Measurements from ENCODE around the gene RHBDF1.

RHBDF1 gene

DNA sequence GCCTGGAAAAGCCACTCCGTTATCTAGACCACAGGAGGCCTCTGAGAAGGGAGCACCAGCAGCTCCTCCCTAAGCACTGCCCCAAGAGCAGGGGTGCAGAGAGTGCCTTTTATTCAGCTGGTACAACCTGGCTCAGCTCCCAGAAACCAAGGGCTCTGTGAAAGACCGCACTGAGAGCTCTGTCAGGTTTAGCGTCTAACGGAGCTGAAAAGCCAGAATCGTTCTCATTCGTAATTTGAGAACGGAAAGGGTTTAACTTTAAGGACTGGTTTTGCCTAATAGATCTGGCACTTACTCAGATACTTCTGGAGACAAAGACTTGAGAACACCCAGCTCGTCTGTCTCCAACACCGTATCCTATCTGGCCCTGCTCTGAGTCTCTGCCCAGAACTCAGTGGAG, 19.1 kb upstream of the RHBDF1 start:
- DNase-seq = peak; percentile 91

DNA sequence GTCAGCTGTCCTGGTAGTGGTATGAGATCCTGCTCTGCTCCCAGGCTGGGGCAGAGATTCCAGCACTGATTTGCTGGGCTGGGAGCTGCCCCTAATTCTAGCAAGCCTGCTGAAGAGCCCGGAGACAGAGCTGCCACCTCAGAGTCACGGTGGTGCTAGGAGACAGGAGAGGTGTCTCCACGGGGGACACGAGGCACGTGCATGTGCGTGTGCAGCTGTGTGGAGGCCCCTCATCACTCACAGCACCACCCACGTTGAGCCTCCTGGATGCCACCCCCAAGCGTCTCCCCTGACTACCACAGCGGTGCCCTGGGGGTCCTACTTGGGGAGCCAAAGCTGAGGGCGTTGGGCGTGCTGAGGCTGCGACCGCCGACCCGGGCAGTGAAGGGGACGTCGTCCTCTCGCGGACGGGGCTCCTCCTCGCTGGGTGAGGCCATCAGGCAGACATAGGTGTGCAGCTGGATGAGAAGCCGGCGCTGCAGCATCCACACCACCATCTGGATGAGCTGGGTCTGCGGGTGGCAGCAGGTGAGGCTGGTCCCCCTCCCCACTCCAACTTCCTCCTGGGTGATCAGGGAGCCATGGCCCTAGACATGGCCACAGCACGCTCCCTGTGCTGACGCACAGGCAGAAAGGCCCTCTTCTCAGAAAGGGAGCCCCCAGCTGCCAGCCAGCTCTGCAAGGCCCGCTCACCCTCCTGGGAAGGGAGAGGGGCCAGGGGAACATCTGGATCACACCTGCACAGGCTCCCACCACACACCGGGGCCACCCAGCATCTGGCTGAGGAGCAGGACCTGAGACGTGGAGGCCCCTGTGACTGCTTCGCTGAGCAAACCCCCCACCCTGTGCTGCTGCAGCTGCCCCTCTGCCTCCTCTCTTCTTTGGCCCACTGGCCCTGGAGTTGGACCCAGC, 17.2 kb upstream of the RHBDF1 start:
- DNase-seq = no peak

DNA sequence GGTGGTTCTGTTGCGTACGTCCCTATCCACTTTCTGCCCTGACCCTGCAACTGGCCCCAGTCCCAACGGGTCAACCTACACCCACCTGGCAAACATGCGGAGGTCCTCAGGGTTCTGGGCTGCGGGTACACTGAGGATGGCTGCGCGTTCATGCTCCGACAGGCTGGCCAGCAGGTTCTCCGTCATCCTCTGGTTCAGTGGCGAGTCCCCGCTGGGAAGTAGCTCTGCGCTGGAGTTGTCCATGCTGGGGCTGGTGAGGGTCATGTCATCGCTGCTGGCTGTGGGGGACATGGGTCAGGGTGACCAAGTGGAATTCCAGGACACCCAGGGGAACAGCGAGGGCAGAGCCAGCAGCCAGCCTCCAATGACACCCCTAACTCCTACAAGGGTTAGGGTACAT, 16.2 kb upstream of the RHBDF1 start:
- DNase-seq = no peak

DNA sequence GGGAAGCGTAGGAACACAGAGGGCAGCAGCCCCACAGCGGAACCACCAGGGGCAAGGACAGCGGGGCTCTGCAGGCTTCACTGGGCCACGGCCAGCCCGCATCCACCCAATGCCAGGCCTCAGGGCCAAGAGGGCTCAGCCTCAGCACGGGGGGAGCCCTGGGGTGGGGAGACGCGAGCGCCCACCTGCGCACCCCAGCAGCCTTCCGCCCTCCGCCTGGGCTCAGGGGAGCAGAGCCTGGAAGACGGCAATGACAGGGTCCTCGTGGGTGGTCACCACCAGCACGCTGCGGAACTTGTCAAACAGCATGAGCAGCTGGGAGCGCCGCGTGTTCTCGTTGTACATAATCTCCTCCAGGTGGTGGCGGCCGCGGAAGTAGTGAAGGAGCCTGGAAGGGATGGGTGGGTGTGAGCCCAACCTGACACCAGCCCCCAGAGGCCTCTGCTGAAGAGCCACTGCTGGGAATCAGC, 14.1 kb upstream of the RHBDF1 start:
- no peak for DNase-seq

DNA sequence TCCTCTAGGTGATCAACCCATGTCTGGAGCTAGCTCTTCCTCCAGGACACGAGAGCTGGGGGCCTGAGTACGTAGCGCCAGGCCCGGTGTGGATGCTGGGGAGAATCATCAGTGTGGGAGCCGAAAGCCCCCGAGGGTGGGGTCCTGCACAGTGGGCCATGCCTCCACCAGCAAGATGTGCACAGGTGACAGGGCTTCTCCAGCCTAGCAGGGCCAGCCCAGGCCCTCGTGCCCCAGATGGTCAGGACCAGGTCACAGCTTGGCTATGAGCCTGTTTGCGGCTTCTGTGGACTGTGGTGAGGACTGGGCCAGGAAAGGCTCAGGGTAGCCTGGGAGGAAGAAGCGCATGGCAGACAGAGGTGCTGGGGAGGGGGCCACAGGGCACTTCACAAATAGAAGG, 13.4 kb upstream of the RHBDF1 start:
- no peak for DNase-seq

DNA sequence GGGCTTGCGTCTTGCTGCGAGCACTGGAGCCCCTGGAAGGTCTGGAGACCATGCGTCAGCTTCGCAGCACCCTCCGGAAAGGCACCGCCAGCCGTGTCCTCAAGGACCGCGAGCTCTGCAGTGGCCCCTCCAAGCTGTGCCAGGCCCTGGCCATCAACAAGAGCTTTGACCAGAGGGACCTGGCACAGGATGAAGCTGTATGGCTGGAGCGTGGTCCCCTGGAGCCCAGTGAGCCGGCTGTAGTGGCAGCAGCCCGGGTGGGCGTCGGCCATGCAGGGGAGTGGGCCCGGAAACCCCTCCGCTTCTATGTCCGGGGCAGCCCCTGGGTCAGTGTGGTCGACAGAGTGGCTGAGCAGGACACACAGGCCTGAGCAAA, 13.0 kb upstream of the RHBDF1 start:
- DNase-seq = no peak

DNA sequence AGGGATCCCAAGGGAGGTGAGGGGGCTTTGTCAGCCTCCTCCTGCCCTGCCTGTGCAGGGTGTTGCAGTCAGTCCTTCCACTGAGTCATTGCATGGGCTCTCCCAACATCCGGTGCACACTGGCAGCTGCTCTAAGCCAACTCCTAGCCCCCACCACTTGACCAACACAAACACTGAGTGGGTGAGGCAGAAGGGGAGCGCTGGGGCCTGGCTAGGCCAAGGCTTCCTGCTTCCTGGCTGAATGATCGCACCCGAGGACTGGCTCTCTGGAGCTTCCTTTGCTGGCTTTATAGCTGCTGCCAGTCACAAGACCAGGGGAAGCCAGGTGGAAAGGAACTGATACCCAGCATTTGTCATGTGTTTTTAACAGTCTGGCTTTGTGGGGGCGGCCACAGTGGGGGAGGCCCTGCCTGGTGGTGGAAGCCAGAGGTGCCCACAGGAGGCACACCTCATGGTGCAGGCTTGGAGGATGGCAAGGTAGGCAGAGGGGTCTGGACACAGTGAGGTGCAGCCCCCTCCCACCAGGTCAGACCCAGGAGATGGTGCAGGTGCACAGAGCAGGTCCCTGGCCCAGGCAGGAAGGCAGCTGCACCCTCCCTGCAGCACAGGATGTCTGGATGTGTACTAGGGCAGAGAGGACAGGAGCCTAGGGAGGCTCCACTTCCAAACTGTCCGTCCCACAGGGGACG, 12.4 kb upstream of the RHBDF1 start:
- DNase-seq = peak; percentile 70

DNA sequence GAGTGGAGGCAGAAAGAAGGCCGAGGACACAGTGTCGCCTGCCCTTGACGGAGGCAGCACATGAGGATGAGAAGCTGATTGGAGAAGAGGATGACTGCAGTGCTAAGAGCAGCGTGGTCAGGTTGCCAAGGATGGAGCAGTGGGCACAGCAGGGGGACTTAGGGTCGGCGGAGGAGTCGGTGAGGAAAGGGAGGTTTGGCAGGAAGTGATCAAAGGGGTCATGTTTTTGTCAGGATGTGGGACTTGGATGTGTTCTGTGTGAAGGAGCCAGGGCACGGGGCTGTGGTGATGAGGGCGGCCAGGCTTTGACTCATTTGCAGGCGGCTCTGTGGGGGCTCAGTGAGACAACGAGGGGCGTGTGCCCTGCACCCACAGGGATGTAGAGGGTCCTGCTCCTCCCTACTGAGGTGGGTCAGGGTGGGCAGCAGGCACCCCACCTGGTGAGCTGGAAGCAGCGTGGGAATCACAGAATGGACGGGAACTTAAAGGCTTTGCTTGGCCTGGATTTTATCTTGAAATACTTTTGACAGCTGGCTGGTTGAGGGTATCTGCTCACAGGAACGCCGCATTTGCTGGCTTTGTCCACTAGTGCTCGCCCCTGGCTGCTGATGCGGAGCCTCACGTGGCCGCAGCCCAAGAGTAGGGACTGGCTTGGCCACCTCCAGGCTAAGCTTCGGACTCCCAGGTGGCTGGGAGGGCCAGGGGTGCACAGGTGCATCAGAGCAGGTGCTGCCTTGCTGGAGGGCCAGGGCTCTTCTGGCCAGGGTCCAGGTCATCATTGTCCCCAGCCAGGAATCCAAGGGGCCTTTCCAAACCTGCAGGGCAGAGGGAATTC, 11.6 kb upstream of the RHBDF1 start:
- peak; percentile 47 for DNase-seq

DNA sequence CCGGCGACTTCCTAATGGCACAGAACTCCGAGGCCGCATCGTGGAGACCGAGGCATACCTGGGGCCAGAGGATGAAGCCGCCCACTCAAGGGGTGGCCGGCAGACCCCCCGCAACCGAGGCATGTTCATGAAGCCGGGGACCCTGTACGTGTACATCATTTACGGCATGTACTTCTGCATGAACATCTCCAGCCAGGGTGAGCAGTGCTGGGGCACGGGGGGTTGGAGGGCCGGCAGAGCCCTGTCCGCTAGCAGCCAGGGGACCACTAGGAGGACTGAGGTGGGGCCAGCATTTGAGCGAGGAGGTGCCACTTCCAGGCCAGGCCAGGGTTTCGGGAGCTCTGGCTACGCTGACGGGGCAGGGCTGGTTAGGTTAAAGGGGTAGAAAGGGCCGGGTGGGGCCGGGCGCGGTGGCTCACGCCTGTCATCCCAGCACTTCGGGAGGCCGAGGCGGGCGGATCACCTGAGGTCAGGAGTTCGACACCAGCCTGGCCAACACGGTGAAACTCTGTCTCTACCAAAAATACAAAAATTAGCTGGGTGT, 10.7 kb upstream of the RHBDF1 start:
- no peak for DNase-seq

DNA sequence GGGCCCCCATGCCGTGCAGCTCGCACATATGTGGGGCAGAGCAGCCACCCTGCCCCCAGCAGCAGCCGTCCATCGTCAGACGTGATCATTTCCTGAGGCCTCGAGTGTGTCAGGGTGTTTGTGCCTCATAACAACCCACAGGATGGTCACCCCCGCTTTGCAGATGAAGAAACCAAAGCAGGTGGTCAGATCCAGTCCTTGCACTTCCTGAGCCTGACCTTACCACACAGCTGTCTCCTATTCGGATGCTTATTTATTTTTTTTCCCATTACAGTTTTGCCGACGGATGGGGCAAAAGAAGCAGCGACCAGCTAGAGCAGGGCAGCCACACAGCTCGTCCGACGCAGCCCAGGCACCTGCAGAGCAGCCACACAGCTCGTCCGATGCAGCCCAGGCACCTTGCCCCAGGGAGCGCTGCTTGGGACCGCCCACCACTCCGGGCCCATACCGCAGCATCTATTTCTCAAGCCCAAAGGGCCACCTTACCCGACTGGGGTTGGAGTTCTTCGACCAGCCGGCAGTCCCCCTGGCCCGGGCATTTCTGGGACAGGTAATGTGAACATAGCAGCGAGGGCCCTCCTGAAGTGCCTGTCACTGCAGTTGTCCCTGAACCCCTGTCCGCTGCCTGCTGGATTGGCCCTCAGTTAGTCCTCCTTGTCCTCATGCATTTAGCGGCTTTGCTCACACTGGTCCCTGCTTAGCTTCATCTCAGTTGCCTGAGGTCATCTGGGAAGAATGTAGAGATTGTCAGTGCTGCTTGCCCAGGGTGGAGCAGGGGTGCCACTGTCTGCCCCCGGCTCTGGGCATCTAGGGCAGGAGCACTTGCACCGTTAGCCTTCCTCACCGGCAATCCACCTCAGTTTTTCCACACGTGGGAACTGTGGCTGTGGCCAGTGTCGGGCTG, 7.0 kb upstream of the RHBDF1 start:
- no peak for DNase-seq

DNA sequence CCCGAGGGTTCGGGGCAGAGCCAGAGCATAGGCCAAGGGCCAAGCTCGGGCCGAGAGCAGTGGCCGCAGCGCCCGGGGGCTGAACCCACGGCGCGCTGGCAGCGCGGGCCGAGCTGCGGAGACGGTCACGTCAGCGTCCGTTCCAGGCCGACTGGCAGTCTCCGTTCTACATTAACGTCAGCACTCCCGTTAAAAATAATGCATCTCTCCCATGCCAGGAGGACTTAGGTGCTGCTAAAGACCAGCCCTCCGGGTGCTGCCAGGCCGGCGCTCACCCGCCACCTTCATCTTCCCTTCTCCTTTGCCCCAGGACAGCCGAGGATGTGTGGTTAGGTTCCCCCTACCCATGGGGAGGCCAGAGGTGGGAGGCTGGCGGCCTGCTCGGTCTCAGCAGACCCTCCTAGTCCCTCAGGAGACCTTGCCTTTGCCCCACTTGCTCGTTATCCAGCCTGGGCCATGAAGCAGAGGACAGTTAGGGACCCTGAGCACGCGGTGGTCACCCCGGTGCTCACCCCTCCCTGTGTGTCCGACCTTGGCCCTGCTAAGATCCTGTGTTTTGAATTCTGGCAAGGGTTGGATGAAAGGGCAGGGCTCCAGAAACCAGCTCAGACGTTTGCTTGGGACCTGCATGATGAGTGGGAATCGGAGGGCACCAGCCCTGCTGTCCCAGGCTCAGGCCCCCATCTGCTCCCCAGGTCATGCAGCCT, 6.2 kb upstream of the RHBDF1 start:
- DNase-seq = no peak

DNA sequence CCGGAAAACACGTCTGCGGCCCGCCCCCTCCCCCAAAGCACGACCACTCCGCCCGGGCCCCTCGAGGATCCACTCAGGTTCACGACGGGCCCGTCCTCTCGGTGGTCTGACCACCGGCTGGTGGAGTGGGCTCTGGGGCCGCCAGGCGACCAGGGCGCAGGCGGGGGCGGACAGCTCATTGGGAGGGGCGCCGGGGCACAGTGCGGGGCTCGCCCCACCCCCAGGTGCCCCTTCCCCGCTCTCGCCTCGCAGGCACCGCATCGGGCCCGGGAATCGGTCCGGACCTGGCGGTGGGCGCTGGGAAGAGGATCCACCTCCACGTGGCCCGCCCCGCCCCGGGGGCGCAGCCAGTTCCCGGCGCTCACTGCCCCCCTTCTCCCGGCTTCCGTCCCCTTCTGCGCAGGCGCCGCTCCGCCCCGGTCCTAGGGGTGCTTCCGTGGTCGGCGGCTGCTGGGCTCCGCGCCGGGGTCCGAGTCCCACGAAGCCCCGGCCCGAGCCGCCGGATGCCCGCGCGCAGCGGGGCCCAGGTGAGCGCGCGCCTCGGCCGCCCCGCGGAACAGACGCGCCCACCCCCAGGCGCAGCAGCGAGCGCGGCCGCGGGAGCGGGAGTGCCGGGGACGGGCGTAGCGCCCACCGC, 5.5 kb upstream of the RHBDF1 start, which contains the start of gene MPG:
TSS of gene MPG (plus strand) at position 419 of the 637 bp plus-strand sequence. CDS start at position 504, 85 bp downstream.
- DNase-seq = peak; percentile 75

DNA sequence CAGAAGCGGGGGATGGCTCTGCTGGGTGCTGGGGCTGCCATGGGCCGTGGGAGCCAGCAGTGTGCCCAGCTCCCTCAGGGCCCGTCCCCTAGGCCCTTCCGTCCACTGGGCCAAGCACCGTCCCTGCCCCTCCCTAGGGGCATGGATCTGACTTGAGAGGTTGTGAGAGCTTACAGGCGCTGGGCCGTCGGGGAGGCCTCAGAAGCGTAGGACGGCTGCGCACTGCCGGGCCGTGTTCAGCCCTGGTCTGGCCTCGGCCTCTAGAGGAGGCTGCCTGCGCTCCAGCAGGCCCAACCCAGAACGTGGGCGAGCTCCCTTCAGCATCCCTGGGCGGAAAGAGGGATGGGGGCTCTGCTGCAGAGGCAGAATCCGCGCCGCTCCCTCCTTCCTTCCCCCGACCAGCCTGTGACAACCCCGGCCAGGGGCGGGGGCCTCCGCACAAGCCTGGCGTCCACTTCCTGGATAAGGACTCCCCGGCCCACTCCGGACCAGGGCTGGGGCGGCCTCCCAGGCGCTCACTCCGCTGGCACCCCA, 4.9 kb upstream of the RHBDF1 start:
- DNase-seq = no peak

DNA sequence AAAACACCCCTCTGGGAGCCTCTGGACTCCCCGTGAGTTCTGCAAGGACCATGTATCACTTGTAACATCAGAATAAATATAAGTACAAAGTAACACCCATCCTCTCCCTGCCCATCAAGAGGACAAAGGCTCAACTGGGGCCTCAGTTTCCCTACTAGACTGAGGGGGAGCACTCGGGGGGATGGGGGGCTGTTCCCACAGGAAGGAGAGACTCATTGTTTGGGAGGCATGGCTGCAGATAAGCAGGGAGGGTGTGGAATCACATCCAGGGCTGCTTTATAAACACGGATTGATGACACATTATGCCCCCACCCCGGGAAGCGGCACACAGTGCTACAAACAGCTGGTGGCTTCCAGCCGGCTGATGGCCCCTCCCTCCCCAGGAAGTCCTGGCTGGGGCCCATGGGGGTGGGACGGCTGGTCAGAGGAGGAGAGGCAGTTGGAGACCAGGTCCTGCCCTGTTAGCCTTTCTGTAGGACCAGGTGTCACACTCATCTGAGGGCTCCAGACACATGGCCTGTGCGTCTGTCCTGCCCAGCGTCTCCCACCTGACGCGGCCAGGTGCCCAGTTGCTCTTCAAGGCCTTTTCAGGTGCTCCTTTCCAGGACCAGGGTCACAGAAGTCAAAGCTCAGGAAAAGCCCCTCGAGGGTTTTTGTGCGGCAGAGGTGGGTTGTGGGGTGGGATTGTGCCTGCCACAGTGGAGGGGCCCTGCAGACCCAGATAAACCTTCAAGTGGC, 4.3 kb upstream of the RHBDF1 start:
- no peak for DNase-seq

DNA sequence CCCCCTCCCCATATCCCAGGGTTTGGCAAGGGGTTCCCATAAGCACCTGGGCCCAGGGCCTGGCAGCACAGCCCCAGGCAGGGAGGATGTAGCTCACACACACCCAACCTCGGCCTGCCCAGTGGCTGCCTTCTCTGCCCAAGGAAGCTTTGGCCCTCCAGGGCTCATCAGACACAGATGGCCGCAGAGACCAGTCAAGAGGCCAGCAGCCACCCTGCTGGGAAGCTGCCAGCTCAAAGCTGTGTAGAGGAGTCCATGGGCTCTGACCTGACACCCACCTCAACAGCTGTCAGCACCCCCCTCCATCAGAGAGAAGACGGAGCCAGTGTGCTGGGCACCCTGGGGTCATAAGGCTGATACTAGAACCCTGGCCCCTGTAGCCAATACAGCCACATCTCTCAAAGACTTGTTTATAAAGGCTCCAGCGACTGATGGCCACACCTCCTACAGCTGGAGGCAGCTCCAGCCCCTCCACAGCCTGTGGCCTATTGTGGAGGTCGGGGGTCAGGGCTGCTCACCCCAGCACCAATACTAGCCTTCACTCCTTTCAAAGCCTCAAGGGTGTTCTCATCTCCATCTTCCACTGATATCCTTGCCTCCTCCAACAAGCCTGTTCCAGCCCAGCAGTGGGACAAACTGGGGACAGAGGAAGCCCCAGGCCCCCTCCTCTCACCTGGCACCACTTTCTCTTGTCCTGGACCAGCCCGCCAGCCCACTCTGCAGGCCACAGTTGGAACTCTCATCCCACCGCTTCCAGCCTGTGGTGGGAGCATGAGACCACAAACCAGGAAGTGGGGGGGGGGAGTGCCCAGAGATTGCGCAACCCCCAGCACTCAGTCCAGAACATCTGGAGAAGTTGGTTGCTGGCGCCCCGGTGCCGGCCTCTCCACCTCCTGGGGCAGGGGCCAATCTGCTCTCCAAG, 3.4 kb upstream of the RHBDF1 start:
- no peak for DNase-seq

DNA sequence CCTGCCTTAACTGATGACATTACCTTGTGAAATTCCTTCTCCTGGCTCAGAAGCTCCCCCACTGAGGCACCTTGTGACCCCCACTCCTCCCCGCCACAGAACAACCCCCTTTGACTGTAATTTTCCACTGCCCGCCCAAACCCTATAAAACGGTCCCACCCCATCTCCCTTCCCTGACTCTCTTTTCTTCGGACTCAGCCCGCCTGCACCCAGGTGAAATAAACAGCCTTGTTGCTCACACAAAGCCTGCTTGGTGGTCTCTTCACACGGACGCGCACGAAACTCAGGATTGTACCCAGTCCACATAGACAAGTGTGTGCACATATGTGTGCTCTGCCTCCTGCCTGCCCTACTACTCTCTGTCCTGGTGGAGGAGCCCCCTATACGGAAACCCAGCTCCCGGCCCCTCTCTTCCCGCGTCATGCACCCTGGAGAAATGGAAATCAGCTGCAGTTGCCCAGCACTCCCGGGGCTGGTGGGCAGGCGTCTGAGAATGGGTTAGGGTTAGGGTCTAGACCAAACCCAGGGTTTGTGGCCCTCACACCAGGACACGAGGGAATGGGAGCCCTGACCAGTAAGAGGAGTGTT, 2.4 kb upstream of the RHBDF1 start:
- DNase-seq = no peak

DNA sequence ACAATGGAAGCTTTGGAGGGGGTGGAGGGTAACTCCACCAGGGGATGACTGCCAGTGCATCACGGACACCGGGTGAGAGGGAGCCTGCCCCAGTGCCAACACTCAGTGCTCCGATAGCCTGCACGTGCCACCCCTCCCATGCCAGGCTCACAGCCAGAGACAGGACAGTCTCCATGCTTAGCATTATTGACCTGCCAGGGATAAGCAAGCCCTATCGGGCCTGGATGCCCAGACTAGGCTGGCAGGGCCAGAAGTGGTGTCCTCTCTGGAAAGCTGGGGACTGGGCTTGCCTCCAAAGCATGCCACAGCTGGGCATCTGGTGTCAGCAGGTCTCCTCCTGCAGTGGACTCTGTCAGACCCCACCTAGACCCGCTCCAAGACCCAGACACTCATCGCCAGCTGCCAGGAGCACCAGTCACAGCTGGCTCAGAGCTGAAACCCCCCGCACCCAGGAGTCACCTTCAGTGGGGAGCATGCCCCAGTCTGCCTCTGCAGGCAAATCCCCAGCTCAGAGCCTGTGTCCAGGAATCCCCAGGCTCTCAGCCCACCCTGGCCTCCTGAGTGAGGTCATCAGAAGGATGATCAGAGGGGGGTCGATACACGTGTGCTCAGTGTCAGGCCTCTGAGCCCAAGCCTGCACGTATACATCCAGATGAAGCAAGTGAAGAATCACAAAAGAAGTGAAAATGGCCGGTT, 1.8 kb upstream of the RHBDF1 start:
- DNase-seq = no peak

All from NCI-H1092 (cell line).